HG03521 (cell line): ENCODE measurements around the gene DCAF12.

Experiments used
- ATAC-seq: cut with Tn5 transposase; IDR thresholded peaks from one replicate; pipeline ENCODE4 v1.9.1; 2021; ENCODE audit warnings: mild to moderate bottlenecking, moderate library complexity; ENCODE audit not compliant: unreplicated experiment

The DCAF12 gene

DNA sequence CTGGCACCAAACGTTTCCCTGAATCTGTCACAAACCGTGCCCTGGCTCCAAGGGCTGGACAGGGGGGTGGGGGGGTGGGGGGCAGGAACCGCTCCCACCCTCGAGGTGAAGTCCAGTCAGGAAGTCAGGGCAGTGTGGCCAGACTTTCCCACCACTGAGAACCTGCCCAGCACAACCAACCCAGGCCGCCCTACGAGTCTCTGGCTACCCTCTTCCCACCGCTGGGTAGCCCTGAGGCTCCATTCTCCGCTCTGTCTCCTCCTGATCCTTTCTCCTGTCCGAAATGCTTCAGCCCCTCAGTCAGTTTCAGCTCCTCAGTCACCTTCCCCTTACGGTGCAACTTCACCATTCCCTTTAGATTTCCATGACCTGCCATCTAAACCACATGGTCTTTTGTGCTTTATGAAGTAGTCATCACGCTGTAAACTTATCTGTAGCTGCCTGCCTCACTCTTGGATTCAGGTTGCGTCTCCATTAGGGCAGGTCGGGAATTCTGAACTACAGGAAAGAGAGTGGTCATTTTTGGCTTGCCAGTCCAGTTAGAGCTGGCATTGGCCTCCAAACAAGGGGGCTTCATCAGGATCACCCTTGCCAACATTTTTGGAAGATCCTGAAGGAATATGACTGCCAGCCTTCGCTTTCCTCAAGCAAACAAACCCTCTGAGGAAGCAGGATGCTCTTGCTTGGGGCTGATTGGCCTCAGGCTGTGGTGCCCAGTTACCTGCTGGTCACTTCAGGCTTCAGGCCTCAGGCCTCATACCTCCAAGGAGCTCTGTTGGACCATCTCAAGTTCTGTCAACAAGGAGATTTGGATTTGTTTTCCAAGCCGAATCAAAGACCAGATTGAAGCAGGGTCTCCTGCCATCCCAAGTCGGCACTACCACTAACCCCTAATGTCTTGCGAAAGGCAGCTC lies 794 bp upstream of the DCAF12 start:
- ATAC-seq: no peak

DNA sequence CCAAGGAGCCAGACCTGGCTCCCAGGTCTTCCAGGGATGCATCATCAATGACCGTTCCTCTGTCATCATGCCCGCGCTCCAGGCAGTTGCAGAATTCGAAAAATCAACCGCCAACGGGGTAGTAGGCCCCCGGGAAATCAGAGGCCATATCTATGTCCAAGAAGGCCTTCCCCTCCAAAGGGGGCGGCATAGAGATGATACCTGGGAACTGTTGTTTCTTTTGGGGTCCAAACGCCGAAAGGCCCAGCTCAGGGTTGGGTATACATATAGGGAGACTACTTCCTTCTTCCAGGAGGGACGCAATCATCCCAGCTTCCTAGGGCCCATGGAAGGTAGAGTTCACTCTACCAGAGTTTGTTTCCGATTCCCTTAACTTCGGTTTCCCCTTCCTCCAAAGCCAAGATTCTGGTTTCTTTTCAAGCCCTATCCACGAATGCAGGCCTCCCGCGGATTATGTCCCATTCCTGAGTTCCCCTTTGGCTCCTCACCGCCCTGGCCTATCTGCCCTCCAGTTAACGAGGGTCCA lies 754 bp downstream of the DCAF12 start:
- ATAC-seq: no peak

- ATAC-seq: no peak
These were observed 1.6 kb downstream of the DCAF12 start for GRCh38 chr9:34124926-34125325.

GRCh38 chr9:34124099-34124498 lies 2.4 kb downstream of the DCAF12 start:
- no peak for ATAC-seq

DNA sequence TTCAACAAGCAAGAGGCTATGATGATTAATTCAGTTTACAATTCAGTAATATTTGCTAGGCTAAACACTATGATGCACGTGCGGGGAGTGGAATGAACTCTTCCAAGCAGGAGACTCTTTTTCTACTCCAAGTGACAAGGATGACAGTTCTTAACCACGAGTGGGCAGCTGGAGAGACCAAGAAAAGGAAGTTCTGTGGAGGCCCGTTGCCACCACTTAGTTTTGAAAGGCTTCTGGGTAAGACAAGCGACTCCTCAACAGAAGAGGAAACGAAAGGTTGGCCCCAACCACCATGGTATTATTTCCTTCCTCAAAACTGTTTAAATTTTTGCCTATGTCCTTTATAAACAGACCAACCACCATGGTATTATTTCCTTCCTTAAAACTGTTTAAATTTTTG lies 2.8 kb downstream of the DCAF12 start:
- ATAC-seq: peak; percentile 32

- ATAC-seq: no peak
These were observed 4.5 kb downstream of the DCAF12 start for GRCh38 chr9:34121996-34122395.

DNA sequence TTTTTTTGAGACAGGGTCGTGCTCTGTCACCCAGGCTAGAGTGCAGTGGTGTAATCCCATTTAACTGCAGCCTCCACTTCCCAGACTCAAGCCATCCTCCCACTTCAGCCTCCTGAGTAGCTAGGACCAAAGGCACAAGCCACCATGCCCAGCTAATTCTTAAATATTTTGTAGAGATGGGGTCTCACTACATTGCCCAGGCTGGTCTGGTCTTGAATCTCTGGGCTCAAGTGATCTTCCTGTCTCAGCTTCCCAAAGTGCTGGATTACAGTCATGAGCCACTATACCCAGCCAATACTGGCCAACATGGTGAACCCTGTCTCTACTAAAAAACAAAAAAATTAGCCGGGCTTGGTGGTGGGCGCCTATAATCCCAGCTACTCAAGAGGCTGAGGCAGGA lies 6.8 kb downstream of the DCAF12 start:
- ATAC-seq: no peak

GRCh38 chr9:34114436-34114835 lies 12.1 kb downstream of the DCAF12 start:
- no peak for ATAC-seq

DNA sequence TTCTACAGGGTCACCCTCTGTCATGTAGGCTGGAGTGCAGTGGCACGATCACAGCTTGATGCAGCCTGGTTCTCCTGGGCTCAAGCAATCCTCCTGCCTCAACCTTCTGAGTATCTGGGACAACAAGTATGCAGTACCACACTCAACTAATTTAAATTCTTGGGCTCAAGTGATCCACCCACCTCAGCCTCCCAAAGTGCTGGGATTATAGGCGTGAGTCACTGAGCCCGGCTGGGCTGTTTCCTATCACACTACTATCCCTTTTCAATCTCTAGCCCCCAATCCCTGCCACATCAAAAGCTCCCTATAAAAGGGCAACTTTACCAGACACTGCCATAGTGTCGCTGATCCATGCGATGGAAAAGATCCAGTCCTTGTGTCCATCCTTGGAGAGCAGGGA lies 20.4 kb downstream of the DCAF12 start:
- no peak for ATAC-seq

DNA sequence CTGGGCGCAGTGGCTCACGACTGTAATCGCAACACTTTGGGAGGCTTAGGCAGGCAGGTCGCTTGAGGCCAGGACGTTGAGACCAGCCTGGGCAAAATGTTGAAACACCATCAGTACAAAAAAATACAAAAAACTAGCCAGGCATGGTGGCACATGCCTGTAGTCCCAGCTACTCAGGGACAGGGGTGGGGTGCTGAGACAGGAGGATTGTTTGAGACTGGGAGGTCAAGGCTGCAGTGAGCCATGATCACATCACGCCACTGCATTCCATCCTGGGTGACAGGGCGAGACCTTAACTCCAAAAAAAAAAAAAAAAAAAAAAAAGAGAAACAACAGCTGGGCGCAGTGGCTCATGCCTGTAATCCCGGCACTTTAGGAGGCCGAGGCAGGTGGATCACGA lies 23.7 kb downstream of the DCAF12 start:
- no peak for ATAC-seq

DNA sequence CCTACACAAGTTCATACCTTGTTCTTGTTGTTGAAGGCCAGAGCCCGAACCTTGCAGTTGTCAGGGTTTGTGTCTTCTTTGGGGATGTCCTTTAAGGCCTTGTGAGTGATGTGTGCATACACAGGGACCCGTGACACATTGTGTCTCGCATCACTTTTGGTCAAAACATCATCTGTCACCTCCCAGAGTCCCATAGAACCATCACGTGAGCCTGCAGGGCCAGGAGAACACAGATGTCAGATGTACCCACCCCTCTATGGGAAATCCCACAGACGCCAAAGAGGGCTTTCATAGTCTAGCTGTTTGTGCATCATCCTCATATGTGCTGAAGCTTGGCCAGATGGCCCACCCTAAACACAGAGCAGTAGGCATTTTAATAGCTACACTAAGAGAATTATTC lies 28.2 kb downstream of the DCAF12 start:
- ATAC-seq: peak; percentile 54

- ATAC-seq: no peak
These were observed 28.6 kb downstream of the DCAF12 start for GRCh38 chr9:34097865-34098264.

DNA sequence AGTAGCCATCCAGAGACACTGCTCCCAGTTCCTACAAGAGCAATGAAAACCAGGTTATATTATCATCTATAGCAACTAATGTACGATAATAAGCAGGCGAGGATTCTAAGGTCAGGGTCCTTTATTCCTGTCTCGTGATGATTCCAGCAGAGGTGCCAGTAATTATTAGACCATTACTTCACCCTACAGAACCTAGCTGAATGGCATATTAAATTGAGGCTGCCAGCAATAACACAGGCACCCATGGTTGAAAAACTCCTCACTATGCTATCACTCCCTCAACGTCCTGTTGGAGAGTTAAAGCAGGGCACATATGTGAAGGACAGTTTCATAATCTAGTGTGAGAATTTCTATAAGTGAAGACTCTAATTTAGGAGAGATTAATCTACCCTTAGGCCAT lies 29.7 kb downstream of the DCAF12 start:
- ATAC-seq: no peak

- ATAC-seq: no peak
These were observed 32.9 kb downstream of the DCAF12 start for GRCh38 chr9:34093578-34093977.

GRCh38 chr9:34089311-34089710 lies 37.2 kb downstream of the DCAF12 start:
- no peak for ATAC-seq

DNA sequence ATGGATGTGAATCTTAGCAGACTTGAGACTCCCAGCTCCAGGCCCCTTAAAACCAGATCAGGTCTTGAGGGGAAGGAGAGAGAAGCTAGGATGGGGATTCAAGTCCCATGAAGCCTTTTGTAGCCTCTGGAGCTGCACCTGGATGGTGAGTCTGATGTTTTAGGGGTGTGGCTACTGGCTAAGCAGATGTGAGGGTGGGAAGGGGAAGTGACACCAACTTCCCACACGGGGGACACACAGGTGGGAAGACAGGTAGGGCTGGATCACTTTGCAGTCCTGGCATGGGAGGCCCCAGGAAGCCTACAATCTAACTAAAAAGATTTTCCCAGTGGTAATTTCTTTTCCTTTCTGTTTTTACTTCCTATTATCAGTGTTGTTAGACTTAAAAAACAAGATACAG lies 39.1 kb downstream of the DCAF12 start:
- ATAC-seq: no peak

GRCh38 chr9:34086864-34087263 lies 39.6 kb downstream of the DCAF12 start:
- no peak for ATAC-seq

- no peak for ATAC-seq
These were observed 40.7 kb downstream of the DCAF12 start for GRCh38 chr9:34085581-34086500.

- no peak for ATAC-seq
These were observed 41.9 kb downstream of the DCAF12 start for GRCh38 chr9:34084562-34084961.

GRCh38 chr9:34079181-34079580 lies 47.3 kb downstream of the DCAF12 start:
- ATAC-seq: no peak

- no peak for ATAC-seq
These were observed 53.5 kb downstream of the DCAF12 start for GRCh38 chr9:34072868-34073590.
